ENCODE results near the gene SORBS1. TPM values are rescaled to one million over a fixed set of nuclear protein-coding genes. Genes with fewer than 3 reads are reported as not detected.

Gene SORBS1
- total and polyA plus RNA-seq, 2 of the 13 experiments (the other 11 are each of a cell fraction or from before 2014, with no cell fraction given), result 16.8 to 39.8 TPM

DNA sequence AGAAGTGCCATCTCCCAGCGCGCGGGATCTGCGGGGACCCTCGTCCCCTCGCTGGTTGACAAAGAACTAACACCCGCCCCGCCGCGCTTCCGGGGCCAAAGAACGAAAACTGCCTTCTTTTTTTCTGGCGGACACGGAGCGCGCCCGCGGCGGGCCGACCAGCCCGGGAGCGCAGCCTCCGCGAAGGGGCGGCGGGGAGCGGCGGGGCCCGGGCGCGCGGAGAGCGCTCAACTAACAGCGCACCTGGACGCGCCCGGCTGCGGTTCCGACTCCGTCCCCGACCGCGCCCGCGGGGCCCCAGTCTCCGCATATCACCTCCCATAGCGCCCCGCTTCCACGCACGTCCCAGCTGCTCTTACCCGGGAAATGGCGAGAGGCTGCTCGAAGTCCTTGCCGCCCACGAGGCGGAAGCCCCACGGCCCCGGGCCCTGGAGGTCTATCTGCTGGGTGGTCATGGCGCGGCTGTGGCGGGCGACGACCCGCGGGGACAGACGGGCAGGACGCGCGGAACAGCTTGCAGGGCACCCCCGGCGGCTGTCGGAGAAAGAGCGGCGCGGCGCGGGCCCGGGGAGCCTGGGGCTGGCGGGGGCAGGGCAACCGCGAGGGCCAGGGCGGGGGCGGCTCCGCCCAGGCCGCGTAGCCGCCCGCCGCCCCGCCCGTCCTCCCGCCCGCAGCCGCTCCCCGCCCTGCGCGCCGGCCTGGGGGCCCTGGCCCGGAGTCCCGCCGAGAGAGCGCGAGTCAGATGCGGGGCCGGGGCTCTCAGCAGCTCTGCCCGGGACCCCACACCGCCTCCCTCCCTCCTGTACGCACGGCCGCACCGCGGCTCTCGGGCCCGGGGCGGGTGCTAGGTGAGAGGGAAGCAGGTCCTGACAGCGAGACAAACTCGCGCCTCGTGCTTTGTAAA, 270.5 kb downstream of the SORBS1 start, which contains the start of gene PDLIM1 (continued):
- TF ChIP-seq NAIF1 (CRISPR knock-in tag; IDR thresholded peaks at IDR 0.05; ENCODE audit: borderline replicate concordance) (no peak), GLI4 (CRISPR knock-in tag; IDR thresholded peaks at IDR 0.05; ENCODE audit: borderline replicate concordance) (no peak), HNRNPH1 (optimal IDR thresholded peaks at IDR 0.05; ENCODE audit: low read depth, low read length) (no peak), ZNF20 (CRISPR knock-in tag; IDR thresholded peaks at IDR 0.05) (no peak), ZNF333 (CRISPR knock-in tag; IDR thresholded peaks at IDR 0.05; ENCODE audit: borderline replicate concordance) (no peak), ZC3H4 (CRISPR knock-in tag; IDR thresholded peaks at IDR 0.05; ENCODE audit: borderline replicate concordance) (no peak), ZNF337 (CRISPR knock-in tag; IDR thresholded peaks at IDR 0.05; ENCODE audit: borderline replicate concordance, low read depth) (no peak), MTERF4 (CRISPR knock-in tag; IDR thresholded peaks at IDR 0.05) (no peak; the same call in 1 of the 2 replicates), ZNF296 (CRISPR knock-in tag; conservative IDR thresholded peaks at IDR 0.05) (no peak), ZSCAN5A (CRISPR knock-in tag; IDR thresholded peaks at IDR 0.05; ENCODE audit: borderline replicate concordance) (0 out of 2 replicates have a peak, but pooled peaks have one; percentile 43), SIN3A (IDR thresholded peaks at IDR 0.05; ENCODE audit: borderline replicate concordance, low read depth, low read length) (peak; percentile 49; the same call in 1 of the 2 replicates), DMAP1 (CRISPR knock-in tag; IDR thresholded peaks at IDR 0.05) (no peak; the same call in 1 of the 2 replicates), PRDM10 (CRISPR knock-in tag; IDR thresholded peaks at IDR 0.05; ENCODE audit: low read depth) (no peak)
- TF ChIP-seq, protein P1, sequence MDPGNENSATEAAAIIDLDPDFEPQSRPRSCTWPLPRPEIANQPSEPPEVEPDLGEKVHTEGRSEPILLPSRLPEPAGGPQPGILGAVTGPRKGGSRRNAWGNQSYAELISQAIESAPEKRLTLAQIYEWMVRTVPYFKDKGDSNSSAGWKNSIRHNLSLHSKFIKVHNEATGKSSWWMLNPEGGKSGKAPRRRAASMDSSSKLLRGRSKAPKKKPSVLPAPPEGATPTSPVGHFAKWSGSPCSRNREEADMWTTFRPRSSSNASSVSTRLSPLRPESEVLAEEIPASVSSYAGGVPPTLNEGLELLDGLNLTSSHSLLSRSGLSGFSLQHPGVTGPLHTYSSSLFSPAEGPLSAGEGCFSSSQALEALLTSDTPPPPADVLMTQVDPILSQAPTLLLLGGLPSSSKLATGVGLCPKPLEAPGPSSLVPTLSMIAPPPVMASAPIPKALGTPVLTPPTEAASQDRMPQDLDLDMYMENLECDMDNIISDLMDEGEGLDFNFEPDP (CRISPR knock-in tag; conservative IDR thresholded peaks at IDR 0.05), result no peak
- TF ChIP-seq, protein P2, sequence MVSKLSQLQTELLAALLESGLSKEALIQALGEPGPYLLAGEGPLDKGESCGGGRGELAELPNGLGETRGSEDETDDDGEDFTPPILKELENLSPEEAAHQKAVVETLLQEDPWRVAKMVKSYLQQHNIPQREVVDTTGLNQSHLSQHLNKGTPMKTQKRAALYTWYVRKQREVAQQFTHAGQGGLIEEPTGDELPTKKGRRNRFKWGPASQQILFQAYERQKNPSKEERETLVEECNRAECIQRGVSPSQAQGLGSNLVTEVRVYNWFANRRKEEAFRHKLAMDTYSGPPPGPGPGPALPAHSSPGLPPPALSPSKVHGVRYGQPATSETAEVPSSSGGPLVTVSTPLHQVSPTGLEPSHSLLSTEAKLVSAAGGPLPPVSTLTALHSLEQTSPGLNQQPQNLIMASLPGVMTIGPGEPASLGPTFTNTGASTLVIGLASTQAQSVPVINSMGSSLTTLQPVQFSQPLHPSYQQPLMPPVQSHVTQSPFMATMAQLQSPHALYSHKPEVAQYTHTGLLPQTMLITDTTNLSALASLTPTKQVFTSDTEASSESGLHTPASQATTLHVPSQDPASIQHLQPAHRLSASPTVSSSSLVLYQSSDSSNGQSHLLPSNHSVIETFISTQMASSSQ (IDR thresholded peaks at IDR 0.05; ENCODE audit: low read depth), result no peak
- TF ChIP-seq, protein P2 (CRISPR knock-in tag; IDR thresholded peaks at IDR 0.05; ENCODE audit: borderline replicate concordance), result no peak
